ENCODE results near the gene TECPR2. TPM values are rescaled to one million over a fixed set of nuclear protein-coding genes. Genes with fewer than 3 reads are reported as not detected.

TECPR2 gene
- total and polyA plus RNA-seq, 2 of the 13 experiments (the other 11 are each of a cell fraction or from before 2014, with no cell fraction given) = 3.5 to 5.7 TPM

GRCh38 chr14:102508410-102508773 is 145.7 kb downstream of the TECPR2 start (continued):
- TF ChIP-seq SP5 (CRISPR knock-in tag; IDR thresholded peaks at IDR 0.05; ENCODE audit: borderline replicate concordance, low read depth) = peak; percentile 98
- peak; percentile 82; the same call in 1 of the 2 replicates for TF ChIP-seq ZNF792 (CRISPR knock-in tag; IDR thresholded peaks at IDR 0.05)
- TF ChIP-seq NR2F1 (CRISPR knock-in tag; IDR thresholded peaks at IDR 0.05) = peak in 1 of 2 experiments; percentile 58; a peak in 2 of 4 replicates
- peak; percentile 37; the same call in 1 of the 2 replicates for TF ChIP-seq ARID5B (CRISPR knock-in tag; IDR thresholded peaks at IDR 0.05)
- no peak for TF ChIP-seq HOXA5 (CRISPR knock-in tag; IDR thresholded peaks at IDR 0.05)
- TF ChIP-seq FOXO1 (CRISPR knock-in tag; IDR thresholded peaks at IDR 0.05) = peak; percentile 19; the same call in 1 of the 2 replicates
- no peak for TF ChIP-seq FOXP1 (IDR thresholded peaks at IDR 0.05)
- TF ChIP-seq FOXP1 (CRISPR knock-in tag; IDR thresholded peaks at IDR 0.05) = peak; percentile 61; the same call in 1 of the 2 replicates

GRCh38 chr14:102508774-102509745 is 146.3 kb downstream of the TECPR2 start:
- ATAC-seq (peak; percentile 0; the same call in 1 of the 3 replicates), FAIRE-seq (no peak), DNase-seq (ENCODE audit: low spot score) (no peak)
- Histone ChIP-seq H3K4me1 (ENCODE audit: insufficient read depth, low read length) (peaks cover 48% of the 10 kb centered on the region), H3K79me2 (ENCODE audit: insufficient read depth, low read length) (no peaks in the 10 kb centered on the region), H3K9ac (ENCODE audit: insufficient read depth, low read depth, low read length) (peak overlapping the region; percentile 80), H2AFZ (ENCODE audit: low read length) (no peak overlapping the region), H3K4me3 (replicated peaks in 1 of 3; ENCODE audit: insufficient read depth in 1 of 3, low read depth in 2 of 3, low read length in 3 of 3) (peak overlapping the region; percentile 60 to 90 (median 84)), H3K4me2 (ENCODE audit: low read depth, low read length) (peak overlapping the region; percentile 88), H3K27me3 (ENCODE audit: control insufficient read depth in 1 of 2, insufficient read depth in 2 of 2, low read length in 2 of 2) (no peaks in the 10 kb centered on the region; a peak in 2 of 5 replicates), H3K9me3 (ENCODE audit: low read length) (no peaks in the 10 kb centered on the region), H4K20me1 (ENCODE audit: insufficient read depth, low read length) (no peaks in the 10 kb centered on the region), H3K27ac (ENCODE audit: extremely low read length, insufficient read depth, low read length) (peak overlapping the region; percentile 80), H3K36me3 (replicated peaks in 1 of 2; ENCODE audit: control insufficient read depth in 1 of 2, insufficient read depth in 2 of 2, low read length in 2 of 2) (peaks cover 3 to 4% of the 10 kb centered on the region in 2 experiments; a peak in 1 of 5 replicates)
- BruUV-seq (replicated peaks) = TSS peak; percentile 58
- 0% methylated on average over 6 of the region's 110 CpGs for WGBS (ENCODE audit: low lambda C conversion rate)
- CTCF ChIA-PET (ENCODE audit: low intra/inter-chr PET ratio, low total read pairs) = no interaction called here
- in situ Hi-C loops (cut with HindIII; ENCODE audit: extremely low pct_ligation_motif_present, low pct_unique_long_range_greater_than_20kb) = no loop called here
- POLR2A ChIA-PET = interaction anchor here (0.7 to 1.8 kb wide), 17 partner anchors 8 to 188 kb away, joined by 3 to 11 read pairs (median 5); no protein-coding TSS in a partner anchor
- intact Hi-C loops (cut with micrococcal nuclease; ENCODE audit: unreplicated experiment) = no loop called here
- peak; percentile 57; the same call in 1 of the 2 replicates for TF ChIP-seq BORCS8-MEF2B (CRISPR knock-in tag; IDR thresholded peaks at IDR 0.05)
- peak; percentile 41; the same call in 1 of the 2 replicates for TF ChIP-seq KMT2A (CRISPR knock-in tag; IDR thresholded peaks at IDR 0.05)
- TF ChIP-seq KDM6A (CRISPR knock-in tag; IDR thresholded peaks at IDR 0.05; ENCODE audit: low read depth) = no peak
- no peak for TF ChIP-seq ZNF850 (CRISPR knock-in tag; conservative IDR thresholded peaks at IDR 0.05)
- 0 out of 2 replicates have a peak, but pooled peaks have one; percentile 74 for TF ChIP-seq ZNF10 (CRISPR knock-in tag; IDR thresholded peaks at IDR 0.05; ENCODE audit: borderline replicate concordance, low read depth)
- TF ChIP-seq ZNF558 (CRISPR knock-in tag; IDR thresholded peaks at IDR 0.05; ENCODE audit: borderline replicate concordance) = peak; percentile 52; the same call in 1 of the 2 replicates
- 0 out of 2 replicates have a peak, but pooled peaks have one; percentile 25 for TF ChIP-seq ESRRA (CRISPR knock-in tag; IDR thresholded peaks at IDR 0.05; ENCODE audit: low read depth)
- TF ChIP-seq GABPB1 (CRISPR knock-in tag; IDR thresholded peaks at IDR 0.05) = 0 out of 2 replicates have a peak, but pooled peaks have one; percentile 16
- TF ChIP-seq ZNF335 (CRISPR knock-in tag; IDR thresholded peaks at IDR 0.05) = 0 out of 2 replicates have a peak, but pooled peaks have one; percentile 42
- TF ChIP-seq ZNF746 (CRISPR knock-in tag; IDR thresholded peaks at IDR 0.05) = 0 out of 2 replicates have a peak, but pooled peaks have one; percentile 27
- TF ChIP-seq SMYD3 (CRISPR knock-in tag; IDR thresholded peaks at IDR 0.05) = 0 out of 2 replicates have a peak, but pooled peaks have one; percentile 20
- TF ChIP-seq PHF21A (CRISPR knock-in tag; IDR thresholded peaks at IDR 0.05) = peak; percentile 21; the same call in 1 of the 2 replicates
